ENCODE data around the gene SRD5A2.

Gene SRD5A2, protein sequence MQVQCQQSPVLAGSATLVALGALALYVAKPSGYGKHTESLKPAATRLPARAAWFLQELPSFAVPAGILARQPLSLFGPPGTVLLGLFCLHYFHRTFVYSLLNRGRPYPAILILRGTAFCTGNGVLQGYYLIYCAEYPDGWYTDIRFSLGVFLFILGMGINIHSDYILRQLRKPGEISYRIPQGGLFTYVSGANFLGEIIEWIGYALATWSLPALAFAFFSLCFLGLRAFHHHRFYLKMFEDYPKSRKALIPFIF

DNA sequence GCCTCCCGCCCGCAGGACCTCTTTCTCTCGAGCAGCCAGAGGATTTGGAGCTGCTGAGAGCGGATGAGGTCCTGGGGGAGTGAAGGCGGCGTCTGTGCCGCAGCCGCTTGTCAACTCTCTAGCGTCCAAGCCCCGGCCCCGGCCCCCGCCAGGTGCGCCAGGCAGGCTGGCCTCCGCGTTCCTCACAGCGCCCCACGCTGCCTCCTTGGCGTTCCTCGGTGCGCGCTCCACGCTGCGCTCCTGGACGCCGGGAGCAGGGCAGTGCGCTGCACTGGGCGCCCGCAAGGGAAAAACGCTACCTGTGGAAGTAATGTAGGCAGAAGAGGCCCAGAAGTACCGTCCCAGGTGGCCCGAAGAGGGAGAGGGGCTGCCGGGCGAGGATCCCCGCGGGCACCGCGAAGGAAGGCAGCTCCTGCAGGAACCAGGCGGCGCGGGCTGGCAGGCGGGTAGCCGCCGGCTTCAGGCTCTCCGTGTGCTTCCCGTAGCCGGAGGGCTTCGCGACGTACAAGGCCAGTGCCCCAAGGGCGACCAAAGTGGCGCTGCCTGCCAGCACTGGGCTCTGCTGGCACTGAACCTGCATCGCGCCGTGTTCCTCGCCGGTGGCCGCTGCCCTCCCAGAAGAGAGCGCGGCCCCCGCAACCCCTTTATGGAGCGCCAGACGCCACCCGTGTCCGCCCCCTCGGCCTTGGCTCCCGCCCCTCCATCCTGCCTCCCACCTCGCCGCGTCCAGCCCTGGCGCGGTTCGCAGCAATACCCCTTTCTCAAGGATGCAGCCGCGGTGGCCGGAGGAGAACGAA is at the start of gene SRD5A2:
Gene SRD5A2 (minus strand): TSS at position 618 of the 797 bp plus-strand sequence. CDS start 38 bp downstream, at position 580.
- no peak for DNase-seq

DNA sequence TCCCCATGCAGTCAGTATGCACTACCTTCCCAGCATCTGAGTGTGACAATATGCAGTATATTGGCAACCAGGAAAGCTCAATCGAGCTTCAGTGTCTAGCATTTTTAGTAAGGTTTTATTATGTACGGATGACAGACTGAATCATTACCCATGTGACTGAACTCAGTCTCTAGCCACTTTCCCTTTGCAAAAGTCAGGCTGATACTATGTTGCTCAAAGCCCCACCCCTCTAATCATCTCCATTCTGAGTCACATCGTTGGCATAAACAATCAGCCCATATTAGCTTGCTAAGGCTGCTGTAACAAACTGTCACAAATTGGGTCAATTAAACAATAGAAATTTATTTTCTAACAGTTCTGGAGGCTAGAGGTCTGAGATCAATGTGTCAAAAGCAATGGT is 25.8 kb upstream of the SRD5A2 start:
- no peak for DNase-seq

DNA sequence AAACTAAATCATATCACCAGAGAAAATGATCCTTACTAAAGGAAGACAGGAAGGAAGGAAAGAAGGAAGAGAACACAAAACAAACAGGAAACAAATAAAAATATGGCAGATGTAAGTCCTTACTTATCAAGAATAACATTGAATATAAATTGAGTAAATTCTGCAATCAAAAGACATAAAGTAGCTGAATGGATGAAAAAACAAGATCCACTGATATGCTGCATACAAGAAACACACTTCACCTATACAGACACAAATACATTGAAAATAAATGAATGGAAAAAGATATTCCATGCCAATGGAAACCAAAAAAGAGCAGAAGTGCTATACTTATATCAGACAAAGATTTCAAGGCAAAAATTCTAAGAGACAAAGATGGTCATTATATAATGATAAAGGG is 18.0 kb upstream of the SRD5A2 start:
- DNase-seq = no peak

DNA sequence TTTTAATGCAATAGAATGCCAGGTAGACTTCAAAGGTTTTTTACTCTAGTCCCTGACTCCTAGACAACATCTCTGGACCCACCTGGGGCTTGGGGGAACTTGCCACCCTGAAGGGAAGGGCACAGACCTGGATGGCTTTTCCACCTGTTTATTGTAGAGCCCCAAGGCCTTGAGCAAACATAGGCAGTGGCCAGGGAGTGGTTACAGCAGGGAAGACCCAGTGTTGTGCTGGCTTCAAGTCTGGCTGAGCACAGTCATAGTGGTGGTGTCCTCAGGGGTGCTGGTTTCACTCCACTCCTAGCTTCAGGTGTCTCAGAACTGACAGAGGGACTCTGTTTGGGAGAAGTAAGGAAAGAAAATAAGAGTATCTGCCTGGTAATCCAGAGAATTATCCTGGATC is 5.5 kb upstream of the SRD5A2 start:
- no peak for DNase-seq

DNA sequence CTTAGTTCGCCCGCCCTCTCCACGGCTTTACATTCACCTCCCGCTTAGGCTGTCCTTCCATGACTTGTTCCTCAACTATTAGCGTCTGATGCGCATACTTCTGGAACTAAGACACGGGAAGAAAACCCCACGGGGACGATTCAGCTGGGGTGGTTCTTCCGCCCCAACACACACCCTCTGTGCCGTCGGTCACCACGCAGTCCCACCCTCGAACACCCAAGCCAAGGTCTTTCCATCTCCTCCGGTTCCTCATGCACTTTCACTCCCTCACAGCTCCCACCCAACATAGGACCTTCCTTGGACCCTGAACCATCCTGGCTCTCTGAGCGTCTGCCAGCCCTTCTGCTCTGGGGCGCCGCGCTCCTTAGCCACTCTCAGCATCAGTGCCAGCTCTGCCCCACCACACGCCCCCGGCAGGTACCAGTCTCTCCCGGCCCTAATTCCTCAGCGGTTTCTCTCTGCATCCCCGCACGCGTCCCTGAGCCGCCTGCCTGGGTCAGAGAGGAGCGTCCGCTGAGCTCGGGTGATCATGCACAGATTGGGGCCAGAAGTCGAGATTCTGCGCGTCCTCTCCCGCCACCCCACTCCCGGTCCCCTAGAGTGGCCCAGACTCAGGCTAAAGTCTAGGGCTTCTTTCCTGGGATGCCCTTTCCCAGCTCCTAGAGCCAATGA is 522 bp upstream of the SRD5A2 start:
- DNase-seq = no peak

DNA sequence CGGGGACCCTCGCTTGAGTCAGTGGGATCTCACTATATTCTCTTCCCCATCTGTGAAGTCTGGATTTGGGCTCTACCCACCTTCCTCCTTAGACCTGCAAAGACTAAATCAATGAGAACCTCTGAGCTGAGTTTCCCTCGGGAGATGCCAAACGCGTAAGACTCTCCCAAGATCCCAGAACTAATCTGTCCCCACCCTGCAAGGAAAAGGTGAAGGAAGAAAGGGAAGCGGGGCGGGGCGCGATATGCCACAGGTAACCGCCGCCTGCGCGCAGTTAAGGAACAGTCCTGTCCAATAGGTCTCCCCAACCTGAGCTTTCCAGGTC is 780 bp downstream of the SRD5A2 start:
- no peak for DNase-seq

DNA sequence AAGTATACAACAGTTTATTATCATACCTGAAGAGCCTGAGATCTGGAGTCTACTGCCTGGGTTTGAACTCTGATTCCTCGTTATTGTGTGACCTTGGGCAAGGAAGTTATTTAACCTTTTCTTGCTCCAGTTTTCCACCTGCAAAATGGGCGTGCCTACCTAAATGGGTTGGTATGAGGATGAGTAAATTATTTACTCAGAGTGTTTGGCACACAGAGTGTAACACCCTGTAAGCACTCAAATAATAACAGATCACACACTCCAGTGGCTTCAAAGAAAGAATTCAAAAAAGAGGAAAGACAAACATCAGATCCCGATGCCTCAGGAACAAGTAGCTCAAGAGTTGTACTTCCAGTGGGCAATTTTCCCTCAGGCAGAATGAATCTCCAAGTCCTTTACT is 2.4 kb downstream of the SRD5A2 start:
- DNase-seq = no peak

DNA sequence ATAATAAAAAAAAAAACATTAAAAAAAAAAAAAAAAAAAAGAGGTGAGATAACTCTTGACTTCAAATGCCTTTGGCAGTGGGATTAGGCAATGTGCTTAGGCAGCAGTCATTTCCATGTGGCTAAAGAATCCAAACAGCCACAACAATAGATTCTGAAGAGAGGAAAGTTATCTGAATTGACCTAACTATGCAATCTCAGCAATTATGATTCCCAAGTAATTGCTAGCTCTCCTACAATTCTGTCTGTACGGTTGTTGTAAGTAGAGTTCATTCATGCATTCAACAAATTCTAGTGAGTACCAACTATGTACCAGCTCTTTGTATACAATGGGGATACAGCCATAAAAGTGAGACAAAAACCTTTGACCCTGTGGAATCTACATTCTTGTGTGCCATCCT is 3.6 kb downstream of the SRD5A2 start:
- DNase-seq = no peak

DNA sequence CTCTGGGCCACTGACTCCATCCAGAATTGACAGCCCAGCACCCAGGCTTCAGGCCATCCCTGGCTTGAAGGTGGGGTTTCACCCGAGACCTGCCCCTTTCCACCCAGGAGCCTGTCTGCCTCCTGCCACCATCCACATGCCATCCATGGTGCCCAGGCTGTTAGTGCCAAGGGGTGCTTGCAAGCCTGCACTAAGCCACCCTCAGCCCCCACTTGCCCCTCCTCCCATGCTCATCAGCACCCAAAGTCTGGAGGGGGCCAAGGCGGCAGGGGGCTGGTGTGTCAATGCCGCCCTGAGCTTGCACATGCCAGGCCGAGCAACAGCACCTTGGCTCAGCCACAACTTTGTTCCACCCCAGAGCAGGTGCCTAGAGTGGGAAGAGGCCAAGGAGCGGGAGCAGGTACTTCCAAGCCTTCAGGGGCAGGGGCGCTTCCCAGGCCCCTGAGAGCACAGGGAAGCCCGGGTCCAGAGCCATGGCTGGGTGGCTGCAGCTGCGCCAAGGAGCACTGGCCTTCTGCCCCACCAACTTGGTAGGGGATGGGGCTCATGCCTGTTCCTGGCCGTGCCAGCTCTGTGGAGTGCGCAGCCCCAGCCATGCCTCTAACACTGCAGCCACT is 12.0 kb downstream of the SRD5A2 start:
- no peak for DNase-seq

DNA sequence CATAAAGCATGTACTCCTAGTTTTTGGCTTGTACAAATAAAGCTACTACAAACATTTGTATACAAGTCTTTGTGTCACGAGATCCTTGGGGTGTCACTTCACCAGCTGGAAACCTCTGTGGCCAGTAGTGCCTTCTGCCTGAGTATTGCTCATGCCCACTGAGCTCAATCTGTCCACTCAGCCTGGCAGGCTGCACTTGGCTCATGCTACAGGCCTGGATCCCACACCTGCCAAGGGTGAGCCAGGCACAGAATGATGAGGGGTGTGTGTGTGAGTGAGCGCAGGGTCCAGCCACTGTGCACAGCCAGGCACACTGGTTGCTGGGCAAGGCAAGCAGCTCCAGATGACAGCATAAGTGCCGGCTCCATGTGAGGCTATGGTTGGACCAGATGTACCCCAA is 13.1 kb downstream of the SRD5A2 start:
- no peak for DNase-seq

DNA sequence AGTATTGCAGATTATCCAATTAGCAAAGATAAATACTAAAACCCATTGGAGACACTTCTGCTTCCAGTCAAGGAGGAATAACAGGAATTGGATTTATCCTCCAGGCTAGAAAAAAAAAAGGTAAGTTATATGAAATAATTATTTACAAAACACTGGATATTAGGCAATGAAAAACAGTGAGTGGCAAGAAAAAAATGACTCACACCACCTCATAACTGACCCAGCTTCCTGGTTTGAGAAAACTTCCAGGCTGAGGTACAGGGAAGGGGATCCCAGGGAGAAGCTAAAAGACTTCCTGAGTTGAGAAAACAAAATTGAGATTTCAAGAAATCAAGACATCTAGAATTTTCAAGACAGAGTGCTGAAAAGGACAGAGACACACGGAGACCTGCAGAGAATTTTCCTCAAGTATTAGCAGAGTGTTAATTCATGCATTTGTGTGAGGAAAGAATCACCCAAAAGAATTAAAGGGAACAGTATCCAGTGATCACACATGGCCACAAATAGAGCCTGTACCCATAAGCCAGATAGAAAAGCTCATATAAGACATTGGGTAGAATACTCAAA is 17.4 kb downstream of the SRD5A2 start:
- DNase-seq = no peak

DNA sequence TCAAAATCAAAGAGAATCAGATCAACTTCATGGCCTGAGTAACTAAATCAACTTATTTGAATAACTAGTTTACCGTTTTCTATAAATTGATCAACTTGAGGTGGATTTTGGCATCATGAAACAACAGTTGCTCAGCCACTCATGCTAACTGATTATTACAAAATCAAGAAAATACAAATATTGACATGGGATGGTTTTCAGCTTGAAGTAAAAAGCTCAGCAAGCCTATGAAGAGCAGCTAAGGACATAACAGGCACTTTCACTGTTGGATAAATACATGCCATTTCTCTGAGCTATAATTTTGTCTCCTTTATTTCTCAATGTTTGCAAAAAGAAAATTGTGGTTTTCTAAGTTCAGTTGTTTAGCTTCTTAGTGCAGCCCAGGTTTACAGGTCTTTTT is 18.9 kb downstream of the SRD5A2 start:
- no peak for DNase-seq

DNA sequence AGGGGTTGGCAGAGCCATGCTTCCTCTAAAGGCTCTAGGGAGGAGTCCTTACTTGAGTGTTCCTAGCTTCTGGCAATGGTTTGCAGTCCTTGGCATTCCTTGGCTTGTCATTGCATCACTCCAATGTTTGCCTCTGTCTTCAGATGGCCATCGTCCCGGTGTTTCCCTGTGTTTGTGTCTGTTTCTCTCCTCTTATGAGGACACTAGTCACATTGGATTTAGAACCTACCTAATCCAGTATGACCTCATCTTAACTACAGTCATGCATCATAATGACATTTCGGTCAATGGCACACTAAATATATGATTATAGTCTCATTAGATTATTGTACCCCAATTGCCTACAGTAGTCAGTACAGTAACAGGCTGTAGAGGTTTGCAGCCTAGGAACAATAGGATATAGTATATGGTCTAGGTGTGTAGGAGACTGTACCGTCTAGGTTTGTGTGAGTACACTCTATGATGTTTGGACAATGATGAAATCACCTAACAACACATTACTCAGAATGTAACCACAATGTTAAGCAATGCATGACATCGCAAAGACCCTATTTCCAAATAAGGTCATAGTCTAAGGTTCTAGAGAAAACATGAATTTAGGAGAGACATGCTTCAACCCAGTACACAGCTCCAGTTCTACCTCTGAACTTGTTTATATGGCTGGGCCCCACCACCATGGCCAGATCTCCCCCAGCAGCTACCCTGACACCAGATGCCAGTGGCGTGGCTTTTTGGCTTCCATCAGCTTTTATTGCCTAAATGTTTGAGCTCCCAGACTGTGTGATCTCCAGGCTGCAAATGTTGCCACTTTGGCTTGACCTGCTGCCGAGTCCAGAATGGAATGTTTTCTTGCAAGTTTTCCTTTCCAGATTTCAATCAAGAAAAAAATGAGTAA is 22.1 kb downstream of the SRD5A2 start:
- DNase-seq = no peak

DNA sequence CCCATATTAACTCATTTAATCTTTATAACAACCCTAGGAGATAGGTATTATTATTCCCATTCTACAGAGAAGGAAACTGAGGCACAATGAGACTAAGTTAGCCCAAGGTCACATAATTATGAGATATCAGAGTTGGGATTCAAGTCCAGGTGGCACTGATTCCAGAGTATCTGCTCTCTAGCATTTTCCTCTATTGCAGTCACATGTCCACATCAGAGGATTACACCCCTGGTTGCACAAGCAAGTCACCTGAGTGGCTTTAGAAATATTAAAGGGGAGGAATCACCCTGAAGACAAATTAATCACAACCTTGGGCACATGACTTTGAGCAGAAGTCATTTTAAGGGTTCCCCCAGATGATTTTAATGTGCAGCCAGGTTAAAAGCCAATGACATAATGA is 23.8 kb downstream of the SRD5A2 start:
- DNase-seq = no peak

DNA sequence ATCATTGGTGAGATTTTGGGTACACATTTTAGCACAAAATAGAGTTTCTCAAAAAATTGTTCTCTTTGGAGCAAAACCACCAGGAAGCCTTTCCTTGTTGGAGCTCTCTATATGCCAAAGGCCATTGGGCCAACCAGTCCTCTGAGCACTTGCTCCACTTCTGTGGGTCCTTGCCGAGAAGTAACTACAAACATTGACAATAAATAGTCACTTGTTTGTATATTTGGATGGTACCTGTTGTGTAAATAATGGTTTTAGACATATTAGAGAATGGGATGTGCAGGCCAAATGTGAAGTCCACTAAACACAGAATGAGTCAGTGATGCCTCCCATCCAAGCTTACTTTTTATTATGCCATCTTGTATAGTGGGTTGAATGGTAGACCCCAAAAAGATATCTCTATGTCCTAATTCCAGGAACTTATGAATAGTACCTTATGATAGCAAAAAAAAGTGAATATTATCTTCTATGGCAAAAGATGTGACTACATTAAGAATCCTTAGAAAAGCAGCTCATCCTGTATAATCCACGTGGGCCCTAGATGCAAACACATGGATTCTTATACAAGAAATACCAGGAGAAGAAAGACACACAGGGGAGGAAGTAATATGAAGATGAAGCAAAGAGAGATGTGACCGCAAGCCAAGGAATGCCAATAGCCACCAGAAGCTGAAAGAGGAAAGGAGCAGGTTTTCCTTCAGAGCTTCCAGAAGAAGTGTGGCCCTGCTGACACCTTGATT is 24.6 kb downstream of the SRD5A2 start:
- DNase-seq = no peak

DNA sequence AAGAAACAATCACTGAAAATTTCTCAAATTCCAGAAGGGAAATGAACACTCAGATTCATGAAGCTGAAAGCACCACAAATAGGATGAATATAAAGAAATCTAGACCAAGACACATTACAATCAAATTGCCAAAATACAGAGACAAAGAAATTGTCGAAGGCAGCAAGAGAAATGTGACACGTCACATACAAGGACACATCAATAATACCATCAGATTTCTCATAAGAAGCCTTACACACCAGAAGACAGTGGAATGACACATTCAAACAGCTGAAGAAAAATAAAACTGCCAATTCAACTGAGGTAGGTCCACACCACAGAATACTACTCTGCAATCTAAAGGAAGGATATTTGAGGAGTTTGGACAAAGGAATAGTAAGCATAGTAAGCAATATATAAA is 27.4 kb downstream of the SRD5A2 start:
- no peak for DNase-seq

DNA sequence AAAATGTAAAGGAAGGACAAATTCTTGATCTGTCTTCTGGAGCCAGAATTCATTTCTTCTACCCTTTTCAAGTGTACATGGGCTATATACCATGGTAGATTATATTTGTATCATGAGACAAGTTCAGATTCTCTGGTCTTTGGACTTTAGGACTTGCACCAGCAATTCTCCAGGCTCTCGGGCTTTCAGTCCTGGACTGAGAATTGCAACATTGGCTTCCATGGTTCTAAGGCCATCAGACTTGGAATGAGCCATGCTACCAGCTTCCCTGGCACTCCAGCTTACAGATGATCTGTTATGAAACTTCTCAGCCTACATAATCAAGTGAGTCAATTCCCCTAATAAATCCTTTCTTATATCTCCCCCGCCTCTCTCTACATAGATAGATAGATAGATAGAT is 33.3 kb downstream of the SRD5A2 start:
- no peak for DNase-seq

DNA sequence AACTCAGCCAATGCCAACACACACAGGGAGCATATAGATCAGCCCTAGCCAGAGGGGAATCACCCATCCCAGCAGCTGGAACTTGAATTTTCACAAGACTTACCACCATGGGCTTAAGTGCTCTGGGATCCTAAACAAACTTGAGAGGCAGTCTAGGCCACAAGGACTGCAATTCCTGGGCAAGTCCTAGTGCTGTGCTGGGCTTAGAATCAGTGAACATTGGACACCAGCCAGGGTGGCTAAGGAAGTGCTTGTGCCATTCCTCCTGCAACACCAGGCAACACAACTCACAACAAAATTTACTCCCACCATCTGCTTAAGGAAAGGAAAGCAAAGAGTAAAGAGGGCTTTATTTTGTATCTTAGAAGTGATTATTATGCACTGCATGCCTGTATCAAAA is 38.9 kb downstream of the SRD5A2 start:
- DNase-seq = no peak

DNA sequence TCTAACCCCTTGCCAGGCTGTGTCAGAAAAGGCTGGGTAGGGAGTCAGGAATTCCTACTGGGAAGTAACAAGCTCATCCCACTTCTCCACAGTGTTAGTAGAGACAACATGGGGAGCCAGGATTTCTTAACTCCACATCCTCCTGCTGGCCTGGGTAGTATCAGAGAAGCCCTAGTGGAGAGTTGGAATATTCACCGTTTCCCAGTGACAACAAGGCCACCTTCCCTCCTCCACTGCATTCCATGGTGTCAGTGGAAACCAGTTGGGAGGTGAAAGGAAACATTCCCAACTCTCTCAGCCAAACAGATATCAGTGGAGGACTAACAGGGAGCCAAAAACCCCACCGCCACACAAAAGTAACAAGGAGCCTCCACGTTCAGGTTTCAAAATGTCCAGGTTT is 41.2 kb downstream of the SRD5A2 start:
- DNase-seq = no peak

DNA sequence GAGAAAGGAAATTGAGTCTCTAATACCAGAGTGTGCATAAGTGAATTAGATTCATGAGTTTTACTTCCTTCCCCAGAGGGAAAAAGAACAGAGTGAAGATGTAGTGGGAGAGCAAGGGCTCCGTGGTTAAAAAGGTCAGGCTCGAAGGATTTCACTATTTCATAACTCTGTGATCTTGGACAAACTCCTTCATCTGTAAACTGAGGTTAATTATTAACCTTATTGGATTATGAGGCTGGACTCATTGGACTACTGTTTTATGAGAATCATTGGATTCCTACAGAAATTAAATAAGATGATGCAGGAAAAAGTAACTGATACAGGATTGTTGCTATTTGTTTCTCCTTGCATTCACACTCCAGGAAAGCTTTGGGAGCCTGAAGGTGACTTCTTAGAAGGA is 45.0 kb downstream of the SRD5A2 start:
- no peak for DNase-seq

DNA sequence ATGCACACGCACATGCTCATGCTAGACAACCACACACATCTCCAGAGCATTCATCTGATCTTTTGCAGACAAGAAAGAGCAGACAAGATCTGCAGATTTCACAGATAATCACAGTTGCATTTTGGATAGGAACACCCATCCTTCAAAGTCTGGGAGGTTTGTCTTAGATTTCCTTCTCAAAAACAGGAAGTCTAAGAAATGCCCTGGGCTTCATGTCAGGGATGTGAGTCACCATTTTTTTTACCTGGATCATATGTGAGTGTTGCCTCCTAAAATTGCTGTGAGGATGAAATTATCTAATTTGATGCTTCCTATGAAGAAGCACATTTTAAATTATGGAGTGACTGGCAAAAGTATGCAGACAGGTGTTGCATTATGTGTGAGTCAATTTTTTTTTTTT is 46.1 kb downstream of the SRD5A2 start:
- DNase-seq = no peak

DNA sequence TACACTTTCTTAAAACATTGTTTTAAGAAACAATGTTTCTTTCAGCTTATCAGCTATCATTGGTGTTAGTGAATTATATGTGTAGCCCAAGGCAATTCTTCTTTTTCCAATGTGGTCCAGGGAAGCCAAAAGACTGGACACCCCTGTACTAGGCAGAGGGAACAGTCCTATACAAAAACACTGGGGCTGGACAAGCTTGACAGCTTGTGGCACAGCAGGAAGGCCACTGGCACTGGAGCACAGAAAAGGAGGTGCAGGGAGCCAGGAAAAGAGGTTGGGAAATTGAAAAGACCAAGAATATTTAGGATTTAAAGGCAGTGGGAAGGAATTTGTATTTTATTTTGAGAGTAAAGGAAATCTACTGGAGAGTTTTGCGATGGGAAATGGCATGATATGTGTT is 47.7 kb downstream of the SRD5A2 start:
- DNase-seq = no peak
